Fibroblast of mammary gland (primary cell): ENCODE data around the gene PSMG1.
A peak's percentile ranks its signal among the peaks of the same experiment; 100 is the strongest.

Experiments
- DNase-seq: peaks from one replicate; pipeline ENCODE4 v3.0.0-alpha.2; 2010; ENCODE audit warnings: low read depth
- H3K4me3 ChIP-seq: 2 replicates; pipeline ENCODE4 v1.5.1; 2011; ENCODE audit warnings: low read depth, mild to moderate bottlenecking, low read length, moderate library complexity; ENCODE audit not compliant: control insufficient read depth
- TF ChIP-seq, protein P1 (sequence below): conservative IDR thresholded peaks from 2 replicates; pipeline ENCODE4 v1.5.1; 2011; ENCODE audit warnings: low read depth, low read length, inconsistent platforms; ENCODE audit not compliant: control insufficient read depth, insufficient read depth

Gene PSMG1

DNA sequence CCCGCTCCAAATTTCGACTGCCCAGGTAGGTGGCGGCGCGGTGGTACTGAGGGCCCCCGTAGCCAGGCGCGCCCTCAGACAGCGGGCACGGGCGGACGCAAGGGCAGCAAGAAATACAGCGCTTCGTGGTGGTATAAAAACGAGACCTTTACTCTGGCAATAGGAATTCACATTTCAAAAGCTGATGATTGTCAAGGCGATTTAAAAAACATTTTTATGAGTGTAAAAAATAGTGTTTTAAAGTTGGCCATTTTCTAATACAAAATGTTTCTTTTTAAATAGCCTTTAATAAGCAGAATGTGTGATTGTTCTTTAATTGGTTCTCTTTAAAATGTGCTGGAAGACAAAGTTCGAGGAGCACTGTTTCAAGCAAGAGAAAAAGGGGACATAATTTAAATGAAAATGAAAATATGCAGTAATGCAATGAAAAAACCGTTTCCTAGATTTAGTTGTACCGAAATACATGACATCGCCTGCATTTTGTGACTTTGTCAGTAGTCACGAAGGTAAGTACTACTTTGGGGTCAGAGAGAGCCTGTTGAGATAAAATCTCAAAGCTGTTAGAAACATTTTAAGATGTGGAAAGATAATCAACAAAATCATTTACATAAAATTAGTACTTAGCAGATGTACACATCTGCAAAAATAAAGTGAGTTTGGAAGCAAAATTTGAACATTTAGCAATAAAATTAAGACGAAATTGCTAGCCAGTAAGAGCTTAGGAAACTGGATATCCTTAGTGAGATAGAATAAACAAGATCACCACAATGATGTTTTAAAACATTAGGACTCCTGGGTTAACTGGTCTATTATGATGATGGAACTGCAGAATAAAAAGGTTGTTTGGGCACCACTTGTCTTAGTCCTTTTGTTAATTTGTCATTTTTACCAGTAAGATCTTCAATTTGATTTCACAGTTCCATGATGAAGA, 1.1 kb upstream of the PSMG1 start:
- TF ChIP-seq, protein P1, sequence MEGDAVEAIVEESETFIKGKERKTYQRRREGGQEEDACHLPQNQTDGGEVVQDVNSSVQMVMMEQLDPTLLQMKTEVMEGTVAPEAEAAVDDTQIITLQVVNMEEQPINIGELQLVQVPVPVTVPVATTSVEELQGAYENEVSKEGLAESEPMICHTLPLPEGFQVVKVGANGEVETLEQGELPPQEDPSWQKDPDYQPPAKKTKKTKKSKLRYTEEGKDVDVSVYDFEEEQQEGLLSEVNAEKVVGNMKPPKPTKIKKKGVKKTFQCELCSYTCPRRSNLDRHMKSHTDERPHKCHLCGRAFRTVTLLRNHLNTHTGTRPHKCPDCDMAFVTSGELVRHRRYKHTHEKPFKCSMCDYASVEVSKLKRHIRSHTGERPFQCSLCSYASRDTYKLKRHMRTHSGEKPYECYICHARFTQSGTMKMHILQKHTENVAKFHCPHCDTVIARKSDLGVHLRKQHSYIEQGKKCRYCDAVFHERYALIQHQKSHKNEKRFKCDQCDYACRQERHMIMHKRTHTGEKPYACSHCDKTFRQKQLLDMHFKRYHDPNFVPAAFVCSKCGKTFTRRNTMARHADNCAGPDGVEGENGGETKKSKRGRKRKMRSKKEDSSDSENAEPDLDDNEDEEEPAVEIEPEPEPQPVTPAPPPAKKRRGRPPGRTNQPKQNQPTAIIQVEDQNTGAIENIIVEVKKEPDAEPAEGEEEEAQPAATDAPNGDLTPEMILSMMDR = no peak
- no peak for DNase-seq

DNA sequence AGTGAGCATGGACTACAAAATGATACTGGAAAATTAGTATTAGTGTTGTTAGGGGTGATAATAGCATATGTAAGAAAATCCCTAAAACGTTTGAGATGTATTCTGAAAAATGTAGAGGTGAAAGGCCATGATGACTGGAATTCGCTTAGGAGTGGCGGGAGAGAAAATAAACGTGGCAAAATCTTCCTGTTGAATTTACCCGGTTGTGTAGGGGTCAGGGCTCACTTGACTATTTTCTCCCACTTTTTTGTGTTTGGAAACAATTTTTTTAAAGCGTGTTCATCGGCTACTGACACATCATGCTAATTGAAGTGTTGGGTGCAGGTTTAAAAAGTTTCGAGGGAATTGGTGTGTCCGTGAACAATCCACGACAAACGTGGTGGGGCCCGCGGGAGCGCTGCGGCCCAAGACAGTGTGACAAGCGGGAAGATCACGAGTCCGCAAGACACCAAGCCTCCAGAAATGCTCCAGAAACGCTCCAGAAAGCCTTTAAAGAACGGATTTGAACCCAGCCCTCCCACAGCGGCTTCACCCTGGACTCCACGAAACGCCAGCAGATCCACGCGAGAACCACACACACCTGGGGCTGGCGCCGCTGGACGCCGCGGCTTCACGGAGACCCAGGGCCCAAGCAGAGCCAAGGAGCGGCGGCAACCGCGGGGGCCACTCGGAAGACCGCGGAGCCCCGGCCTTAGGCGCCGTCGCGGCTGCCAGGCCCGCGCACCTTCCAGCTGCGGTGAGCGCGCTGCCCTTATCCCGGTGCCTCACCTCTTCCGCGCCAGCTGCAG, 573 bp downstream of the PSMG1 start:
- DNase-seq = no peak
- H3K4me3 ChIP-seq = peak overlapping the region; percentile 91
- TF ChIP-seq, protein P1 = no peak

More for the DNA sequence above, 1.1 kb upstream of the PSMG1 start:
- H3K4me3 ChIP-seq = peak overlapping the region; percentile 91

DNA sequence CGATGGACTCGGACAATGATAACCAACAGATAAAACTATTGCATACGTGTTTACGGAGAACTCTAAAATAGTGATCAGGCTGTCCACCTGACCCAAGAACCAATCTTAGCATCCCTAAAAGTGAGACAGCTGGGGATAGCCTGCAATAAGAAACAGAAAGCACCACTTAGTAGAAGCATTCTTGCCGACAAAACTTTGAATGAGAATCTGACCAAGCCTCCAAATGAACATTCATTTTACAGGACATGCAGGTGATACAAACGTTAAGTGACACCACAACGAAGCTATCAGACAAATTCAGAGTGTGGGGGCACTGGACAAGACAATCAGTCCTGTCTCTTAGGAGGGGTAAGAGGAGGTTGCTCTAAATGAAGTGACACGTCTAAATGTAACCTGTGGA, 1.2 kb downstream of the PSMG1 start:
- TF ChIP-seq, protein P1 = no peak
- H3K4me3 ChIP-seq = peak overlapping the region; percentile 91
- DNase-seq = no peak

DNA sequence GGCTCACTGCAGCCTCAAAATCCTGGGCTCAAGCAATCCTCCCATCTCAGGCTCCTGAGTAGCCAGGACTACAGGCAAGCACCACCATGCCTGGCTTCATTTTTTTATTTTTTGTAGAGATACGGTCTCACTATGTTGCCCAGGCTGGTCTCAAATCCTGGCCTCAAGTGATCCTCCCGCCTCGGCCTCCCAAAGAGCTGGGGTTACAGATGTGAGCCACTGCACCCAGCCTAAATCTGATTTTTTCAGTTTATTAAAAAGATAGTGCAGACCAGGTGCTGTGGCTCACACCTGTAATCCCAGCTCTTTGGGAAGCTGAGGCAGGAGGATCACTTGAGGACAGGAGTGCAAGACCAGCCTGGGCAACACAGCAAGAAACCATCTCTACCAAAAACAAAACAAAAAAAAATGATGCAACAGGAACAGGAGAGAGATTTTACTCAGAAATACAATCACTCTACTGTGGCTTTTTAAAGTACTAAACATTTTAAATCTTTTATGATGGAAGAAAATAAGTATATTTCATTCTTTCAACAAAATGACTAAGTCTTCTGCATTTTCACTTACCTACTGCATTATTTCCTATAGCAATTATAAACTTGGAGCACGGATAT, 1.9 kb downstream of the PSMG1 start:
- TF ChIP-seq, protein P1 = no peak
- H3K4me3 ChIP-seq = no peak overlapping the region
- DNase-seq = no peak

DNA sequence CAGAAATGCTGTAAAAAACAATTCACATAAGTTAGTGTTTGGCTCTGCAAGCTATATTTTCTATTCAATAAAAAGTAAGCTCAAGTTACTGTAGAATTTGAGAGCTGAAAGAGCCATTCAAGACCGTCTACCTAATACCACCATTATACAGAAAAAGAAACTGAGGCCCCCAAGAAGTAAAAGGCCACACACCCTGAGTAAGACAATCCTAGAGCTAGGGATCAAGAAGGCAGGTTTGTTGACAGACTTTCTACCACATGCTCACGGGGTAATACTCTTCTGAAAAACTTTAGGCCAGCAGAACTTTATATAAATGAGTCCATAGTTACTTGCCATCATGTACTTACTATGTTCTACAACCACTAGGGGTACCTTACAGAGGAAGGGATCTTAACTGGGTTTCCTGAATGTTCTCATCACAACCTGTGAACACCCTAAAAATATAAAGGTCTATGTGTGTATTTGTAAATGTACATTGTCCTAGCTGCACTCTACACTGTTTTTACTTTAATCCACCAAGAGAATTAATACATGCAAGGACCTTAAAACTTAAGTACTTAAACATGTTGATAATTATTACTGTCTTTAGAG, 2.7 kb downstream of the PSMG1 start:
- TF ChIP-seq, protein P1 = peak; percentile 42
- no peak for DNase-seq

DNA sequence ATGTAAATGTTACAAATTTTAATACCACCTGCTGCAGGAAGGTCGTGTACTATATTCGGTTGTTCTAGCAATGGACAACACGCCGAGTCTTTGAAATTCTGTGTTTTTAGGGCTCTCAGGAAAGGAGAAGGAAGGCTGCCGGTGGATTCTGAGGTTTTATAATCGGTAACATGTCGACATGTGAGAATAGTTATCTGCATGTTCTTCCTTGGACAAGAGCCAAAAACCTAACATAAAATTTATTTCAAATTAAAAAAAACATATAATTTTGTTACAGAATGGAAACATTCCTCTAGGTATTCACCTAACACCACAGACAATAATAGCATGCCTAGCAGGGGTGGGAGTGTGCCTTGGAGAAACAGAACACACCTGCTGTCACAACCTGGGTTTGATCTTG, 4.8 kb downstream of the PSMG1 start:
- DNase-seq = no peak
- TF ChIP-seq, protein P1 = no peak
- no peak overlapping the region for H3K4me3 ChIP-seq

More for the DNA sequence above, 2.7 kb downstream of the PSMG1 start:
- H3K4me3 ChIP-seq = no peak overlapping the region
